ENCODE data around the gene SEL1L3.

Gene SEL1L3

GRCh38 chr4:25861280-25861950 lies 1.4 kb downstream of the SEL1L3 start:
- TF ChIP-seq CTCF (IDR thresholded peaks at IDR 0.05; ENCODE audit: borderline replicate concordance, extremely low read depth, low read length, poor library complexity, severe bottlenecking): no peak
- no peak for TF ChIP-seq EZH2 (IDR thresholded peaks at IDR 0.05; ENCODE audit: borderline replicate concordance, low read depth, low read length, severe bottlenecking)
- Histone ChIP-seq H3K4me3 (ENCODE audit: low read depth in 1 of 2, low read length in 2 of 2) (no peak overlapping the region), H3K9ac (ENCODE audit: low read depth, low read length) (no peak overlapping the region), H3K27ac (ENCODE audit: low read length) (no peak overlapping the region), H3K9me3 (ENCODE audit: insufficient read depth, low read length, severe bottlenecking) (no peaks in the 10 kb centered on the region), H3K4me2 (ENCODE audit: insufficient read depth, low read length) (no peak overlapping the region), H3K79me2 (ENCODE audit: insufficient read depth, low read length) (no peaks in the 10 kb centered on the region), H3K36me3 (ENCODE audit: insufficient read depth, low read length) (no peaks in the 10 kb centered on the region), H3K4me1 (ENCODE audit: insufficient read depth, low read length) (no peaks in the 10 kb centered on the region), H2AFZ (ENCODE audit: low read depth, low read length) (no peak overlapping the region), H4K20me1 (ENCODE audit: insufficient read depth, low read length) (no peaks in the 10 kb centered on the region), H3K27me3 (ENCODE audit: insufficient read depth, low read length, poor library complexity) (no peaks in the 10 kb centered on the region)
- no peak for DNase-seq
- no peak for ATAC-seq (ENCODE audit: insufficient read depth, low read depth)

GRCh38 chr4:25860586-25861279 lies 2.1 kb downstream of the SEL1L3 start:
- no peak for DNase-seq
- no peak for ATAC-seq (ENCODE audit: insufficient read depth, low read depth)
- Histone ChIP-seq H3K79me2 (ENCODE audit: insufficient read depth, low read length) (no peaks in the 10 kb centered on the region), H3K27ac (ENCODE audit: low read length) (no peak overlapping the region), H3K4me1 (ENCODE audit: insufficient read depth, low read length) (no peaks in the 10 kb centered on the region), H3K27me3 (ENCODE audit: insufficient read depth, low read length, poor library complexity) (no peaks in the 10 kb centered on the region), H3K4me2 (ENCODE audit: insufficient read depth, low read length) (no peak overlapping the region), H3K9ac (ENCODE audit: low read depth, low read length) (no peak overlapping the region), H3K4me3 (ENCODE audit: low read depth in 1 of 2, low read length in 2 of 2) (no peak overlapping the region), H3K9me3 (ENCODE audit: insufficient read depth, low read length, severe bottlenecking) (no peaks in the 10 kb centered on the region), H3K36me3 (ENCODE audit: insufficient read depth, low read length) (no peaks in the 10 kb centered on the region), H2AFZ (ENCODE audit: low read depth, low read length) (no peak overlapping the region), H4K20me1 (ENCODE audit: insufficient read depth, low read length) (no peaks in the 10 kb centered on the region)
- no peak for TF ChIP-seq CTCF (IDR thresholded peaks at IDR 0.05; ENCODE audit: borderline replicate concordance, extremely low read depth, low read length, poor library complexity, severe bottlenecking)
- TF ChIP-seq EZH2 (IDR thresholded peaks at IDR 0.05; ENCODE audit: borderline replicate concordance, low read depth, low read length, severe bottlenecking): no peak

GRCh38 chr4:25859429-25860148 lies 3.2 kb downstream of the SEL1L3 start:
- H3K27me3 ChIP-seq (ENCODE audit: insufficient read depth, low read length, poor library complexity): no peaks in the 10 kb centered on the region
- no peaks in the 10 kb centered on the region for H3K4me1 ChIP-seq (ENCODE audit: insufficient read depth, low read length)
- H3K79me2 ChIP-seq (ENCODE audit: insufficient read depth, low read length): no peaks in the 10 kb centered on the region
- H3K9ac ChIP-seq (ENCODE audit: low read depth, low read length): no peak overlapping the region
- no peaks in the 10 kb centered on the region for H4K20me1 ChIP-seq (ENCODE audit: insufficient read depth, low read length)
- no peak overlapping the region for H2AFZ ChIP-seq (ENCODE audit: low read depth, low read length)
- DNase-seq (no peak), ATAC-seq (ENCODE audit: insufficient read depth, low read depth) (no peak)
- no peak for TF ChIP-seq EZH2 (IDR thresholded peaks at IDR 0.05; ENCODE audit: borderline replicate concordance, low read depth, low read length, severe bottlenecking)
- TF ChIP-seq CTCF (IDR thresholded peaks at IDR 0.05; ENCODE audit: borderline replicate concordance, extremely low read depth, low read length, poor library complexity, severe bottlenecking): no peak
- no peak overlapping the region for H3K4me2 ChIP-seq (ENCODE audit: insufficient read depth, low read length)
- H3K4me3 ChIP-seq (ENCODE audit: low read depth in 1 of 2, low read length in 2 of 2): no peak overlapping the region
- no peak overlapping the region for H3K27ac ChIP-seq (ENCODE audit: low read length)
- H3K9me3 ChIP-seq (ENCODE audit: insufficient read depth, low read length, severe bottlenecking): no peaks in the 10 kb centered on the region
- no peaks in the 10 kb centered on the region for H3K36me3 ChIP-seq (ENCODE audit: insufficient read depth, low read length)
